ENCODE measurements around the gene MELTF.

MELTF gene

DNA sequence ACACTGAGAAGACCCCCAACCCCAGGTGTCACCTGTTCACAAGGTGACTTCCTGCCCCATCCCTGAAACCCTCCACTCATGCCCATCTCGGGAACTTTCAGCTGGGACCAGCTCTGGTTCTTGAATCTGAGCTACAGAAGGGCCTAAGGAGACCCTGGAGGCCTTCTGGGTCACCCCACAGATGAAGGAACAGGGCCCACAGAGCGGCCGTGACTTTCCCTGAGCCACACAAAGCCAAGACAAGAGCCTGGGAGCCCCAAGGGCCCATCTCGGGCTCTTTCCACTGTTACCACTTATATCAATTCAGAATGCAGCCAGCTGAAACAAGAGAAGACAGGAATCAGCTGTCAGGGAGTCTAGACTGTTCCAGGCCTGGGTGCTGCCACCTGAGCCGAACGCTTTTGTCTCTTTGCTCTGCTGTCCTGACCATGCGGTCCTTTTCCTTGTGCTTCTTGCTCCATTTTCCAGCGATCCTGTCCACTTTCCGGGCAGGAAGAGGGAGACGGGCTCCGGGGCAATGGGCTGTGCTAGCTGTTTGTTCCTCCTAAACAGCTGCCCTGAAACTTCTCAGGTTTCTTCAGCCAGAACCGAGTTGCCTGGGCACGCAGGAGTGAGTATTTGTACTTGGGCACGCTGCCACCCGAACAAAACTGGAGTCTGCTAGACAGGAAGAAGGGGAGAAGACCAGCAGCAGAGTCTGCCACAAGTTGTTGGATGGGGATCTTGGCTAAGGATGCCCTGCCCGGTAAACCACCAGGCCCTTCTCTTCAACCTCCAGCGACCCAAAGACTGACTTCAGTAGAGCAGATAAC lies 33.0 kb downstream of the MELTF start:
- Mint-ChIP-seq H3K4me3 (no peak overlapping the region), H3K36me3 (ENCODE audit: low read depth) (no peaks in the 10 kb centered on the region), H3K27ac (no peak overlapping the region), H3K9me3 (no peaks in the 10 kb centered on the region), H3K4me1 (ENCODE audit: low read depth) (no peaks in the 10 kb centered on the region), H3K27me3 (ENCODE audit: low read depth) (no peaks in the 10 kb centered on the region)

DNA sequence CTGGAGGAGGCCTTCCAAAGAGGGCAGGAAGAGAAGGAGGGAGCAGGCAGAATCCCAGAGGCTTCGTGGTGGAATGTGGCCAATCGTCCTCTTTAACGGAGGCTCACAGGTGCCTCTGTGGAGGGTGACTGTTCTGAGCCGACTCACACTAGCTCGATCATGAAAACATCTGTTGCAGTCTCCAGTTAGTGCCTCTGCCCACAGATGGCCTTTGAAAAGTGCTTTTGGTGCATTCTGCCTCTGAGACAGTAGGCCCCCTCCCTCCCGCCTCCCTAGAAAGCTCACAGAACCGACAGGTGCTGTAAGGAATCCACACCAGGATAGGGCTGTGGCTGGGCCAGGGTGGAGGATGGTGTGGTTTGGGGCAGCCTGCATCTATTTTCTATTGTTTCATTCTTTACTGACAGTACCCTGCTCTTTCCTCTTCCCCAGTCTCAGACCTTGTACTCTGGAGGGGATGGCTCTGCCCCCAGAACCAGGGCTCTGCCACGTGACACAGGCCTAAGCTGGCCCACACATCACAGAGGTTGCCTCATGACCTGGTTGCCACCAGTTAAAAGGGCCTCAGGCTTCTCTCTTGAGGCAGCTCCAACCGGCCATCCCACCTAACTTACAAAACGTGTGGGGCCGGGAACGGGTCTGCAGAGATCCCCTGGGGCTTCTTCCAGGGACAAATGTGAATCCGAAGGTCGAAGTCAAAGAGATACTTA lies 33.8 kb downstream of the MELTF start:
- H3K9me3 Mint-ChIP-seq, result no peaks in the 10 kb centered on the region
- no peaks in the 10 kb centered on the region for H3K36me3 Mint-ChIP-seq (ENCODE audit: low read depth)
- H3K27me3 Mint-ChIP-seq (ENCODE audit: low read depth), result no peaks in the 10 kb centered on the region
- no peaks in the 10 kb centered on the region for H3K4me1 Mint-ChIP-seq (ENCODE audit: low read depth)
- no peak overlapping the region for H3K27ac Mint-ChIP-seq
- H3K4me3 Mint-ChIP-seq, result no peak overlapping the region

DNA sequence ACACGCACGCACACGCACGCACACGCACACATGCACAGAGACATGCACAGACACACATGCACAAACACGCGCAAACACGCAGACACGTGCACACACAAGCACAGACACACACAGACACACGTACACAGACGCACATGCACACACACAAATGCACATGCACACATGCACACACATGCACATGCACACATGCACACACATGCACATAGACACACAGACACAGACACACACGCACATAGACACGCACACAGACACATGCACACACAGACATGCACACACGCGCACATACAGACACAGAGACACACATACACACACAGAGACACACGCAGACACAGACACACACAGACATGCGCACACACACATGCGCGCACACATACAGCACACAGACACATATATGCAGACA lies 34.6 kb downstream of the MELTF start:
- Mint-ChIP-seq H3K27me3 (ENCODE audit: low read depth) (no peaks in the 10 kb centered on the region), H3K4me1 (ENCODE audit: low read depth) (no peaks in the 10 kb centered on the region), H3K9me3 (no peaks in the 10 kb centered on the region), H3K27ac (no peak overlapping the region), H3K36me3 (ENCODE audit: low read depth) (no peaks in the 10 kb centered on the region), H3K4me3 (no peak overlapping the region)

DNA sequence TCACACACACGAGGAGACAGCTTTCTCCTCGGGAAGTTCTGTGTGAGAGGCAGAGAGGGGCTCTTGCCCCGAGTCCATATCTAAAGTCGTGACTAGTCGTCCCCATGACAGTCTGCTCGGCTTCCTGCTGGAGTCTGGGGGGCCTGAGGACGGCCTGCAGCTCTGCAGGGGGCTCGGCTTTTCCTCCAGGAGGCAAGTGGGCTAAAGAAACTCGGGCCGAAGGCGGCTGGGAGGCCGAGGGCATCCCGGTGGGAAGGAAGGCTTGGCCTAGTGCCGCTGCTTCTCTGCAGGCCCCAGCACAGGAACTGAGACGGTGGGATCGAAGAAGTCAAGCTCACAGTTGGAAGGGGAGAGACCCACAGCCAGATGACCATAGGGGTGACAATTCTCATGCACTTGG lies 35.6 kb downstream of the MELTF start:
- no peaks in the 10 kb centered on the region for H3K27me3 Mint-ChIP-seq (ENCODE audit: low read depth)
- H3K4me3 Mint-ChIP-seq, result no peak overlapping the region
- H3K4me1 Mint-ChIP-seq (ENCODE audit: low read depth), result no peaks in the 10 kb centered on the region
- no peak overlapping the region for H3K27ac Mint-ChIP-seq
- H3K36me3 Mint-ChIP-seq (ENCODE audit: low read depth), result no peaks in the 10 kb centered on the region
- no peaks in the 10 kb centered on the region for H3K9me3 Mint-ChIP-seq

DNA sequence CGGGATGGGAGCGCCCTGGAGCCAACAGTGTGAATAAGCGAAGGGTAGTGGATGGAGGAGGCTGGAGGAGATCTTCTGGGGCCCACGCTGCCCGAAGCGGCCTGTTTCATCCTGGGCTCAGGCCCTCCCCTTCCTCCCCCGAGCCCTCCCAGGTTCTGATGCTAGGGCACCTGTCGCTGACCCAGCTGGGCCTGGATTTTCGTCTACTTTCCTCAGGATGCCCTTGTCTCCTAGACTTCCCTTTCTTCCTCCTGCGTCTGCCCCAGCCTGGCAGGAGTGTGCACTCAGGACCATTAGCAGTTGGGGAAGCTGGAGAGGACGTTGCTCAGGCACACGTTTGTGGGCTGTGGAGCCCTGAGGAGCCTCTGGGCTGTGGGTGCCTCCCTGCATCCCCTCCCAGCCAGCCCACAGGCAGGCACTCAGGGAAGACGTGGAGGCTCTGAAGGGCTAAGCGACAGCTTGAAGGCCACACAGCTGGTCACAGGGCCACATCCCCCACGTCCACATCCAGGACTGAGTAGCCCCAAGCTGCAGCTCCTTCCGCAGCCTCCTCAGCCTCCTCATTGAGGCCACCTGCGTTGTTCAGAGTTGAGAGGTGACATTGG lies 37.1 kb downstream of the MELTF start:
- Mint-ChIP-seq H3K9me3 (no peaks in the 10 kb centered on the region), H3K36me3 (ENCODE audit: low read depth) (no peaks in the 10 kb centered on the region), H3K27me3 (ENCODE audit: low read depth) (no peaks in the 10 kb centered on the region), H3K4me3 (no peak overlapping the region), H3K27ac (no peak overlapping the region), H3K4me1 (ENCODE audit: low read depth) (no peaks in the 10 kb centered on the region)

DNA sequence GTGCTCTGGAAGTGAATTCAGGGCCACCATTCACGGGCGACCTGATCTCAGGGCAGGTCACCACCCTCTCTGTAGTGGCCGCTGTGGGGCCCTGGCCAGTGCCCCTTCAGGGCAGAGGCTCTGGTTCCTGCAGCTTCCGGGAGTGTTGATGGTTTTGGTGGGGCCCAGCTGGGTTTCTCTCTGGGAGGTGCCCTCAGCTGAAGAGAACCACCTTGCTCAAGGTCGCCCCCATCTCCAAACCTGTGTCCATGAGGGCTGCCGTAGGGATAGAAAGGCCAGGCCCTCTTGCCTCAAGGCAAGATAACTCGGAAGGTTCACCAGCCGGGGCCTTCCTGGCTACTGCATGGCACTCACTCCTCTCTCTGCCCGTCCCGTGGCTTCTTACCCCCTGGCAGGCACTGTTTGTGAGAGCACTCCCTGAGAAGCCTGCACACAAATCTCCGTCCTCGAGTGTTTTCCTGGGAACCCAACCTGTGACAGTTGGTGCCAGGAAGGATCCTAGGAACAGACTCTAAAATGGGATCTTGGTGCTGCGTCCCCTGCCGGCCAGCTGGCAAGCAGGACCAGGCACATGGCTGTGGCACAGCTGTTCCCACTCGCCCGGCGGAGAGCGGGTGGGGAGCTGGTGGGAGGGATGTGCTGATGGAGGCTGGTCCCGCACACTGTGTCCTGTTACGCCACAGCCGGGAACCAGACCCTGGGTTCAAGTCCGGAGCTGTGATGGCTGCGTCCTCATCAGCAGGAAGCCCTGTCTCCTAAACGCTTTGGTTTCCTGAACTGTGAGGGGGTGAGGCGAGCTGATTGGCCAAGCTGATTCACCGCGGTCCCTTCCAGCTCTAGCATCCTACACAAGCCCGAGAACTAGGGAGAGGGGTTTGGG lies 37.8 kb downstream of the MELTF start:
- Mint-ChIP-seq H3K4me3 (no peak overlapping the region), H3K9me3 (no peaks in the 10 kb centered on the region), H3K27me3 (ENCODE audit: low read depth) (no peaks in the 10 kb centered on the region), H3K27ac (no peak overlapping the region), H3K36me3 (ENCODE audit: low read depth) (no peaks in the 10 kb centered on the region), H3K4me1 (ENCODE audit: low read depth) (no peaks in the 10 kb centered on the region)

DNA sequence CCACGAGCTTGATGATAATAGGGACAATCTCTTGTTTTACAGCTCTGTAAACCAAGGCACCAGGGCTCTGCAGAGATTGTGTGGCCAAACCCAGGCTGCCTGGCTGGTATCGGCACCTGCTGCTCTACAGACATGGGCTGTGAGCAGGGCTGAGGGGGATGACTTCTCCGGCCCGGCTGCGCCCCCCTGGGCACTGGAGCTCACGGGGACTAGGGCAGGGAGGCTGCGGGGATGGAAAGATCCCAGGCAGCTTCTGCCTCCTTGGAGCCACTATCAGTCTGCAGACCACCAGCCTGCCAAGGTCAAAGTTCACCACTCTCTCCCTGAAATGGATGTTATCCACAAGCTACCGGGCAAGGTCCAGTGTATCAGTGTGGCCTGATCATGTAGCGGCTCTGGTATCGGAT lies 39.0 kb downstream of the MELTF start:
- no peaks in the 10 kb centered on the region for H3K9me3 Mint-ChIP-seq
- no peak overlapping the region for H3K27ac Mint-ChIP-seq
- no peaks in the 10 kb centered on the region for H3K36me3 Mint-ChIP-seq (ENCODE audit: low read depth)
- no peaks in the 10 kb centered on the region for H3K4me1 Mint-ChIP-seq (ENCODE audit: low read depth)
- H3K27me3 Mint-ChIP-seq (ENCODE audit: low read depth), result no peaks in the 10 kb centered on the region
- no peak overlapping the region for H3K4me3 Mint-ChIP-seq

DNA sequence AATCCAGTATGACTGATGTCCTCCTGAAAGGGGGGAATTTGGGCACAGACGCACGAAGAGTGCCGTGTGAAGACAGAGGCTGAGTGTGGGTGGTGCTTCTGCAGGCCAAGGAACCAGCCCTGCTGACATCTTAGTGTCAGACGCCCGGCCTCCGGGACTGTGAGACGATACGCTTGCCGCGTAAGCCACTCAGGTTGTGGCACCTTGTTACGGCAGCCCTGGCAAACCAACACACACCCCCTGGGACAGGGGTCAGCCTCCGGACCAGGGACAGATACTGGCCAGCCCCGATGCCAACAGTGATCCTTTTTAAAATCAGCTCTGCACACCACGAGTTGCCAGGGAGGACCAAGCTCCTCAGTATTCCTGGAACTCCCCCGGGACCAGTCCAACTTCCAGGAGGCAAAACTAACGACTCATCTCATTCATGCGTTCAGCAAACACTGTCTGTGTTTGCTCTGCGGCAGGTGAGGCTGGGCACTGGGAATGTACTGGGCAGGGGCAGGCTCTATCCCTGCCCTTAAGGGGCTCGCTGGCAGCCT lies 39.8 kb downstream of the MELTF start:
- Mint-ChIP-seq H3K27ac (no peak overlapping the region), H3K9me3 (no peaks in the 10 kb centered on the region), H3K27me3 (ENCODE audit: low read depth) (no peaks in the 10 kb centered on the region), H3K4me1 (ENCODE audit: low read depth) (no peaks in the 10 kb centered on the region), H3K36me3 (ENCODE audit: low read depth) (no peaks in the 10 kb centered on the region), H3K4me3 (no peak overlapping the region)

DNA sequence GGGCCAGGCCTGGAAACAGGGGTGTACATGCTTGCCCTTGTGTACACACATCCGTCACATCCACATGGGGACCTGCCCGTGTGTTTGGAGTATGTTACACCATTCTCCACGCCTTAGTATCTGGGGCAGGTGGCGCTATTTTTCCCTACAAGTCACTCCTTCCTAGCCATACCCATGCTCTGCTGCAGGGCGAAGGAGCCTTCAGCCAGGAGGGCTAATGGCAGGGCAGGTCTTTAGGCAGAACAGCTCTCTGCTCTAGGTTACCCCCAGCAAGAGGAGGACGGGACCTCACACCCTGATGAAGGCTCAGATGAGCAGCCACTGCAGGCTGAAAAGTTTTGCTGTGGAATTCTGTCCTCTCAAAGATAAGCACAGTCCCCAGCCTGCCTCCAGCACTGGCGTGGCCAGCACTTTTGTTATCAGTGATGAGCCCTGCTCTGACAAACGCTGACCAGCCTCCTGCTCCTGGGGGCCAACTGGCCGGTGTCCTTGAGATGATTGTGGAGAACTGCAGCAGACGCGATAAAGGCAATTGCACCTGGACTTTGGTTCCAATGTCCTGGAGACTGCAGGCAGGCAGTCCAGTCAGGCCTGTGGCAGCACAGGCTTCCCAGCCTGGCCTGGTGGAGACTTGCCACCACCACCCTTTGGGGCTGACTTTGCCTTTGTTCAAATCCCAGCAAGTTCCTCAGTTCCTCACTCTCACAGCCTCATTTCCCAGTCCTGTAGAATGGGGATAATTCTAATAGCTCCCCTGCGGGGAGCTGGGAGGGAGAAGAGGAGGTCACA lies 41.2 kb downstream of the MELTF start:
- Mint-ChIP-seq H3K9me3 (peaks cover 6% of the 10 kb centered on the region), H3K4me1 (ENCODE audit: low read depth) (no peaks in the 10 kb centered on the region), H3K27ac (no peak overlapping the region), H3K4me3 (no peak overlapping the region), H3K27me3 (ENCODE audit: low read depth) (peaks cover 7% of the 10 kb centered on the region), H3K36me3 (ENCODE audit: low read depth) (no peaks in the 10 kb centered on the region)

DNA sequence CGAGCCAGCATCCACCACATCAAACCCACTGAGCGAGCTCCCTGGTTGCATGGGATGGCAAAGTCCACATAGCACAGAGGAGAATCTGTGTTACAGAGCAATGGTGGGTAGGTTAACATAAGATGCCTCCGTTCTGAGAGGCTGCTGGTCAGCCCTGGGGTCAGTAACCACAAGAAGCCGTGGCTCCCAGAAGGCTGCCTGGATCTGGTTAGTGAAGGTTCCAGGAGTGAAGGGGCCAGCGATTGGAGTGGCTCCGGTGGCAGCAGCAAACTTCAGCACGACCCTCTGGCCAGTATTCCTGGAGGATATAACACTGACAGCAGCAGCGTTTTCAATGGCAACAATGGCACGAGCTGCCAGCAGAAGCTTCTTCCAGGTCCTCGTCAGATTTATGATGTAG lies 42.6 kb downstream of the MELTF start:
- Mint-ChIP-seq H3K4me3 (no peak overlapping the region), H3K4me1 (ENCODE audit: low read depth) (no peaks in the 10 kb centered on the region), H3K27me3 (ENCODE audit: low read depth) (peaks cover 12% of the 10 kb centered on the region), H3K27ac (no peak overlapping the region), H3K9me3 (peaks cover 11% of the 10 kb centered on the region), H3K36me3 (ENCODE audit: low read depth) (no peaks in the 10 kb centered on the region)

DNA sequence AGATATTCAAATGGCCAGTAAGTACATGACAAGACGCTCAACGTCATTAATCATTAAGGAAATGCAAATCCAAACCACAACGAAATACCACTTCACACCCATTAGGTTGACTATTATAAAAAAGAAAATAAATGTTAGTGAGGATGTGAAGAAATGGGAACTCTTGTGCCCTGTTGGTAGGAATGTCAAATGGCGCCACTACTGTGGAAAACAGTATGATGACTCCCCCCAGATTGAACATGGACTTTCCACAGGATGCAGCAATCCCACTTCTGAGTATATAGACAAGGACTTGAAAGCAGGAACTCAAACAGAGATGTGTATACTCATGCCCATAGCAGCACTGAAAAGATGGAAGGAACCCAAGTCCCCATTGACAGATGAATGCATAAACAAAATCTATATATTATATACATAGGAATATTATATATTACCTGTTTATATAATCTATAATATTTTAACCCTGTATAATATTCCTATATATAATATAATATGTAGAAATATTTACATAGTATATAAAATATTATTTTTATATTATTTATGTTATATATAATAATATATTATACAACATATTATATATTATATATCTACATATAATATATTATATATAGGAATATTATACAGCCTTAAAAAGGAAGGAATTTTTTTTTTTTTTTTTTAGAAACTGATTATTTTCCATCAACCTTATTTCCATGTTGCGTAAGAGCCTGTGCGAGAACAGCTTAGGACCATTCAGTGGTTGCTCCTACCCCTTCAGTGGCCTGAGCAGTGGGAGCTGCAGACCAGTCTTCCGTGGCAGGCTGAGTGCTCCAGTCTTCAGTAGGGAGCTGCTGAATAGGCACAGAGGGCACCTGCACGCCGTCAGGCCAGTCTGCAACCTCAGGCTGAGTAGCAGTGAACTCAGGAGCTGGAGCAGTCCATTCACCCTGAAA lies 43.4 kb downstream of the MELTF start:
- Mint-ChIP-seq H3K9me3 (peaks cover 13% of the 10 kb centered on the region), H3K36me3 (ENCODE audit: low read depth) (no peaks in the 10 kb centered on the region), H3K27me3 (ENCODE audit: low read depth) (peaks cover 16% of the 10 kb centered on the region), H3K4me1 (ENCODE audit: low read depth) (no peaks in the 10 kb centered on the region), H3K4me3 (no peak overlapping the region), H3K27ac (no peak overlapping the region)

DNA sequence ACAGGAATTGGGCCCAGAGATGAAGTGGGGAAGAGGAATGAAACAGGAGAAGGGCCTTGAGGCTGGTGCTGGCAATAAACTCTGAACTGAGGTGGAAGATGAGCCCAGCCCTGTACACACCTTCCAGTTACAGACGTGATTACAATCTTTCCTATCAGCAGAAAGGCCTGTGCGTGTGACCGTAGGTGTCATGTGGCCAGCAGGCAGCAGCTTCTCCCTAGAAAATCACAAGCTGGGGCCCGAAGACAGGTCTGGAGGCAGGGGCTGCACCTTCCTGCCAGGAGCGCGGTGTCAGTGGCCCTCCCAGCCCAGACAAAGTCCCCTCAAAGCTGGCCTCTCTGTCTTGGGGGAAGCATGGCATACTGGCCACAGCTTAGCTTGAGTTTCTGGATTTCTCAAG lies 44.3 kb downstream of the MELTF start:
- Mint-ChIP-seq H3K4me1 (ENCODE audit: low read depth) (no peaks in the 10 kb centered on the region), H3K36me3 (ENCODE audit: low read depth) (no peaks in the 10 kb centered on the region), H3K4me3 (no peak overlapping the region), H3K27ac (no peak overlapping the region), H3K27me3 (ENCODE audit: low read depth) (peaks cover 16% of the 10 kb centered on the region), H3K9me3 (peaks cover 13% of the 10 kb centered on the region)

DNA sequence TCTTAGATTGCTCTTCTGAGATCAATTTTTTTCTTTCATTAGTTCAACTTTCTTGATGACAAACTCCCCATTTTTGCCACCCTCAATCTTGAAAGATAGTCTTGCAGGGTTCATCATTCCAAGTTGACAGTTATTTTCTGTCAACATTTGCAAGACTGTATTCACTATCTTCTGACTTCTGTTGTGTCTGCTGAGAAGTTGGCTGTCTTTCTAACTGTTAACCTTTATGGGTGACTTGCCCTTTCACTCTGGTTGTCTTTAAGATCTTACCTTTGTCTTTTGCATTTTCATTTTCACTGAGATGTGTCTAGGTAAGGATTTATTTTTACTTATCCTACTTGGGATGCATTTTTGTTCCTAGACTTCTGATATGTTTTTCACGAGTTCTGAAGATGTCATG lies 46.4 kb downstream of the MELTF start:
- Mint-ChIP-seq H3K27me3 (ENCODE audit: low read depth) (peaks cover 16% of the 10 kb centered on the region), H3K9me3 (peaks cover 13% of the 10 kb centered on the region), H3K36me3 (ENCODE audit: low read depth) (no peaks in the 10 kb centered on the region), H3K27ac (no peak overlapping the region), H3K4me3 (no peak overlapping the region), H3K4me1 (ENCODE audit: low read depth) (peaks cover 7% of the 10 kb centered on the region)
